ENCODE data around the gene TTC34.

- TF ChIP-seq CTCF (IDR thresholded peaks at IDR 0.05), result no peak
- TF ChIP-seq POLR2A (IDR thresholded peaks at IDR 0.05), result no peak
Observed at GRCh38 chr1:2632051-2632430, 169.5 kb downstream of the TTC34 start.
